KG1 (cell line): ENCODE results near the gene RAPGEF2.
"Not testable (repeated sequence)": the region's sequence is repeated elsewhere in the genome, so short reads cannot be mapped to it uniquely, and the experiment has no call there.

Experiments used
- DNase-seq: peaks from one replicate; lab custom pipeline; 2025; lab: John Stamatoyannopoulos, UW

The RAPGEF2 gene

DNA sequence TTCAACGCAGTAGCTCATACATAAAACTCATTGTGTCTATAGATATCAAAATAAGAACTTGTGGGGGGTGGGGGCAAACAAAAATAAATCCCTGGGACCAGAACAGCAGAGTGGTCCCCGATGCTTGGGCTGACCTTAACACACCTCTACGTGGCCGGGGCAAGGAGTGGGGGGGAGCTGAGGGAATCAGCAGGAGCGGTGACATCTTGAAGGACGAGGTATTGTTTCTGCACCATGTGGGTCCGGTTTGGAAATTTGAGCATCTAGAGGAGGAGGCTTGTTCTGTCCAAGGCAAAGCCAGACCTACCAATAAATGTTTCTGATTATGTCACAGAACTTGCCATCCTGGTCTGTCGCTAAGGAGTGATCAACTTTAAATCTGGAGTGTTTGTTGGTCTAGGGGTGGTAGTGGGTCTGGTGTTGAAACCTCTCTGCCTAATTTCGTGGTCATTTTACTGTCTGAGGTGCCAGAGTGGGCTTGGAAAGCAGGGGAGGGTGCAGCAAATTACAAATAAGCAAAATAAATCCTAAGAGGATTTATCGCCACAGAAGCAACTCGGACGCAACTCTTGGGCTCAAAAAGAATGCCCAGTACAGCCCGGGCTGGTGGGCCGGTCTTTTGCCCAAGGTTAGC, 774 bp upstream of the RAPGEF2 start:
- no peak for DNase-seq

GRCh38 chr4:159103384-159103990, 608 bp downstream of the RAPGEF2 start:
- DNase-seq: no peak

GRCh38 chr4:159104694-159105414, 2.0 kb downstream of the RAPGEF2 start:
- no peak for DNase-seq

DNA sequence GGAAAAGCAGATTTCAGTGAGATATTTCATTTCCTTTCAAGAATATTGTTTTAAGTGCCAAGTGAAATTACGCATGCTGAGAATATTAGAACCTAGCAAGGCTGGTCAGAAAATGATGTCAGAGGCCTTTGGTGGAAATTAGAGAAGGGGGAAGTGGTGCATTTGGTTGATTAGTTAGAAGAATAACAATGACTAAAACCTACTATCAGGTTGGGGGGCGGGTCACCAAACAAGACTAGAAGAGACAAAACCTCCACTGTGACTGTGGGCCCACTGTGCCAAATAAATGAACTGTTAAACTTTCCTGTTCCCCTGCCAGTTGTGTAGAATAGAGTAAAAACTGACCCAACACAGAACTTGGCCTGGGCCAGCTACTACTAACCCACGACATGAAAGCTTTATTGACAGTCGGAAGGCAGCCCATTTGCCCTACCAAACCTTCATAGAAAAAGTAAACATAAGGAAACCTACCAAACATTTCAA, 2.9 kb downstream of the RAPGEF2 start:
- DNase-seq: no peak

DNA sequence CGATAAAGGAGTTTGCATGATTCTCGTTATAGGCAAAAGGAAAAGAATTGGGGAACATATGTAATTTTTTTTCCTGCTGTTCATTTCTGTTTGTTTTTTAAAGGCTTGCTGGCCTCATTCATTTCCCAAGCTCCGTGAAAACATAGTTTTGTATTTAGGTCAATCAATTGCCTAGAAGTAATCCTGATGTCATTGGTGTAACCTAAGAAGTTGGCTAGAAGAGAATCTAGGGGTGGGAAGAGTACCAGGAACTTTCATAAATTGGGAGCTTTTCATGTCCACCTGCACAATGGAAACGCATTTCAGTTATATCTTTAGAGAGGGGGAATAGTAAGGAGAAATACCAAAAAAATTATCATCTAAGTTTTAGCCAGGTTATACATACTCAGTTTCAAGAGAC, 3.8 kb downstream of the RAPGEF2 start:
- DNase-seq: no peak

DNA sequence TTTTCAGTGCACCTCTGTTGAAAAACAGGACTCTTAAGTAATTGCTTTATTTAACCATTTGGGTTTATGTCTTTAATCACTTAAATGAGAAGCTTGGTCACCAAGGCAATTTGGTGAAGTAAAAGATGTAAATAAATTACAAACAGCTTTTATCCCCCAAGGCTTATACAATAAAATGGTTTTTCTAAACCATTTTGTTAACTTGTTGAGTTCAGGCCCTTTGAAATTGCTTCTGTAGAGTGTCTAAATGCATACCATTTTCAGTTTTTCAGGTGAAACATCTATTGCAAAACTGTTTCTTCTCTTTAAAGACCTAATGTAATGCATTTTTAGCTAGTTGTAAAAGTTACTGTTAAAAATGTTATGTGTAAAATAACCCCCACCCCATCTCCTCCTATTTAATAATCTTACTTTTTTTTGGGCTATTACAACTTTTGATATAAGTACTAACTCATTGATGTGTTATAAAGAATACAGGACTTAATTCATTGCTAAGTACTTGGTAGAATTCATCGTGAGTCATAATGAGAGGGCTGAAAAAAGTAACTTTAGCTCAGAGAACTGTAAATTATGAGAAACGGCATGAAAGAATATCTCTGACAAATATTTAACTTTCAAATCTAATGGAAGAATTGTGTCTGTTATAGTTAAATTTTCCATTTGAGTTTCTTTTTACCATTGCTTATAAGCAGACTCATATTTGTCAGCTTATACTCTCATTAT, 4.5 kb downstream of the RAPGEF2 start:
- DNase-seq: no peak

- no peak for DNase-seq
Measured at GRCh38 chr4:159108124-159108523, 5.2 kb downstream of the RAPGEF2 start.

- no peak for DNase-seq
Measured at GRCh38 chr4:159110961-159111360, 8.1 kb downstream of the RAPGEF2 start.

- no peak for DNase-seq
Measured at GRCh38 chr4:159111416-159111815, 8.5 kb downstream of the RAPGEF2 start.

DNA sequence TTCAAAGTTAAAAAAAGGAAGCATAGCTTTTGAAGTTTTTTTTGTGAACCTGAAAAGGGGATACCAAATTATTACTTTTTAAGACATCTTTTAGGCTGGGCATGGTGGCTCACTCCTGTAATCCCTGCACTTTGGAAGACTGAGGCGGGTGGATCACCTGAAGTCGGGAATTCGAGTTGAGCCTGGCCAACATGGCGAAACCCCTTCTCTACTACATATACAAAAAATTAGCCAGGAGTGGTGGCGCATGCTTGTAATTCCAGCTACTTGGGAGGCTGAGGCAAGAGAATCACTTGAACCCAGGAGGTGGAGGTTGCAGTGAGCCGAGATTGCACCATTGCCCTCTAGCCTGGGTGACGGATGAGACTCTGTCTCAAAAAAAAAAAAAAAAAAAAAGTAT, 10.5 kb downstream of the RAPGEF2 start:
- not testable (repeated sequence) for DNase-seq

DNA sequence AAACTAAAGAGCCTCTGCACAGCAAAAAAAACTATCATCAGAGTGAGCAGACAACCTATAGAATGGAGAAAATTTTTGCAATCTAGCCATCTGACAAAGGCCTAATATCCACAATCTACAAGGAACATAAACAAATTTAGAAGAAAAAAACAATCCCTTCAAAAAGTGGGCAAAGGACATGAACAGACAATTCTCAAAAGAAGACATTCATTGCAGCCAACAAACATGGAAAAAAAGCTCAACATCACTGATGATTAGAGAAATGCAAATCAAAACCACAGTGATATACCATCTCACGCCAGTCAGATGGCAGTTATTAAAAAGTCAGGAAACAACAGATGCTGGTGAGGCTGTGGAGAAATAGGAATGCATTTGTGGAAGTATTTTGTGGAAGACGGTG, 13.2 kb downstream of the RAPGEF2 start:
- not testable (repeated sequence) for DNase-seq

- DNase-seq: not testable (repeated sequence)
Measured at GRCh38 chr4:159116693-159117092, 13.8 kb downstream of the RAPGEF2 start.

GRCh38 chr4:159117564-159117963, 14.7 kb downstream of the RAPGEF2 start:
- no peak for DNase-seq

GRCh38 chr4:159117968-159118367, 15.1 kb downstream of the RAPGEF2 start:
- DNase-seq: no peak

DNA sequence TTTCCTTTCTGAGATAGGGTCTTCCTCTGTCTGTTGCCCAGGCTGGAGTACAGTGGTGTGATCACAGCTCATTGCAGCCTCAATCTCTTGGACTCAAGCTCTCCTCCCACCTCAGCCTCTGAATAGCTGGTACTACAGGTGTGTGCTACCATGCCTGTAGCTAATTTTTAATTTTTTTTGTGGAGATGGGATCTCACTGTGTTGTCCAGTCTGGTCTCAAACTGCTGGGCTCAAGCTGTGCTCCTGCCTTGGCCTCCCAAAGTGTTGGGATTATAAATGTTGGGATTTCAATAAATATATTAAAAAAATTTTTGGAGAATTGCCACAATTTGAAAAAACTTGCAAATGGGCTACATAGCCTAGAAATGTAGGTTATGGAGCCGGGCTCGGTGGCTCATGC, 18.5 kb downstream of the RAPGEF2 start:
- DNase-seq: no peak

GRCh38 chr4:159126716-159127115, 23.8 kb downstream of the RAPGEF2 start:
- no peak for DNase-seq

DNA sequence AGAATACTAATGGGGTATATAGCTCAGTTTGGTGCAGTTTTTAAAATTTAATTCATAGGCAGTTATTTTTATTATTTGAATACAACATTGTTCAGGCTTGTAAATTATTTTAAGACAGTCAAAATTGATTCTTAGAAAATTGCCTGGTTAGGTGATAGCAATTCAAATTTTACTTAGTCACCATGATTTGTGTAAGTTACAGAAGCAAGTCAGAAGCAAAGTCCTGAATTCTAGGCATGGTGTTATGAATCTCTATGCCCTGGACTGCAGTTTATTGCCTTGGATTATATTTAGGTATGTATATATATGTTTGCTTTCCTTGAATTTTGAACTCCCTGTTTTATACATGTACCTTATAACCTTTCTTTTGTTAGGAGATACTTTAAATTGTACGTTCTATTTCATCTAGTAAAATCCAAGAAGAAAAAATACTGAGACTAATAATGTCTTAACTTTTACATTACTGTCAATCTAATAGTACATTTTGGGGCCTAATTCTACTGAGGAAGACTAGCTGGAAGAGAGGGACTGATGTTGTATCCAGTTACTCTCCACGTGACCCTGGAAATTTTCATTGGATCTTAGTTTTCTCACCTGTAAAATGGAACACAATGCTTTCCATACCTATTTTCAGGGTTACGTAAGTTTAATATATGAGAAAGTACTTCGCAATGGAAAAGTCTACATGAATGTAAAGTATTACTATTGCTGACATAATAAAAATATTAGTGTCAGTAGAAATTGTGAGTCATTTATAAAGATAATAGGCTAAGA, 25.1 kb downstream of the RAPGEF2 start:
- no peak for DNase-seq

- no peak for DNase-seq
Measured at GRCh38 chr4:159129814-159130550, 27.1 kb downstream of the RAPGEF2 start.

DNA sequence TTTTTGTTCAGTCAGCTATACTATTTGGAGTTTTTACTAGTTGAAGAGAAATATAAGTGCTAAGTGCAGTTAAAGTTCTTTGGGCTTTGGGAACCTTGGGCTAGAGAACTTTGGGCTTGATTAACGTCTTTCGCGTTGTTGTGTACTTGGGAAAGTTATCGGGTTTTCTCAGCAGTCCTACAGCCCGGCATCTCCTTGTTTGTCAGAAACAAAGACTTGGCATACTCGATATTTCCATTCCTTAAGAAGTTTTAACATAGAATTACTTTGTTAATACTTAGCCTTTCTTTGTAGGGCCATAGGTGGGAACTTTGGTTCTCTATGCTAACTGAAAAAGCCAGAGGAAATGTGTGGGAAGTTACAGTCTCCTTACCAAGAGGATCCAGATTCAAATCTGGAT, 28.7 kb downstream of the RAPGEF2 start:
- no peak for DNase-seq

GRCh38 chr4:159134429-159134828, 31.6 kb downstream of the RAPGEF2 start:
- no peak for DNase-seq

DNA sequence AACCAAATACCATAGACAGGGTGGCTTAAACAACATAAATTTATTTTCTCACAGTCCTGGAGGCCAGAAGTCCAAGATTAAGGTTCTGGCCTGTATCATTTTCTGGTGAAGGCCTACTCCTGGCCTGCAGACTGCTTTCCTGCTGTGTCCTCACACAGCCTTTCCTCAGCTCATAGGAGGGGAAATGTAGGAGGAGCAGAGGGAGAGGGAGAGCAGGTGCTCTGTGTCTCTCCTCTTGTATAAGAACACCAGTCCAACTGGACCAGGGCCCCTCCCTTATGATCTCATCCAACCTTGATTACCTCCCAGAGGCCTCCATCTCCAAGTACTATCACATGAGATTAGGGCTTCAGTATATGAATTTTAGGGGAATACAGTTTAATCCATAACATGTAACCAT, 34.3 kb downstream of the RAPGEF2 start:
- DNase-seq: no peak
